SK-N-SH treated with all-trans-retinoic acid at 6 μM for 48 hours (cell line): ENCODE measurements around the gene PITPNC1.
A peak's percentile ranks its signal among the peaks of the same experiment; 100 is the strongest.

ENCODE experiments used
- ATAC-seq: fragments of 200-7000 bp; cut with Tn5 transposase; 3 replicates; pipeline ENCODE4 v1.9.1; 2020; ENCODE audit warnings: mild to moderate bottlenecking, moderate library complexity
- ARNTL ChIP-seq: fragments of 450-650 bp; formaldehyde crosslinking; IDR thresholded peaks from 2 replicates; pipeline ENCODE4 v1.5.0; 2020; ENCODE audit warnings: low read depth, mild to moderate bottlenecking, moderate library complexity, borderline replicate concordance
- BACH2 ChIP-seq: fragments of 250-450 bp; sonication (Bioruptor Pico); IDR thresholded peaks from 2 replicates; pipeline ENCODE4 v1.9.0; 2021; ENCODE audit warnings: mild to moderate bottlenecking, borderline replicate concordance
- CSDC2 ChIP-seq: fragments of 250-450 bp; sonication (Bioruptor Pico); IDR thresholded peaks from 2 replicates; pipeline ENCODE4 v1.5.0; 2020; ENCODE audit warnings: mild to moderate bottlenecking, moderate library complexity
- ESRRG ChIP-seq: fragments of 250-450 bp; sonication (Bioruptor Pico); IDR thresholded peaks from 2 replicates; pipeline ENCODE4 v1.6.1; 2021; ENCODE audit warnings: mild to moderate bottlenecking
- GLIS3 ChIP-seq: fragments of 250-450 bp; sonication (Bioruptor Pico); IDR thresholded peaks from 2 replicates; pipeline ENCODE4 v1.5.0; 2020; ENCODE audit warnings: mild to moderate bottlenecking, moderate library complexity
- ISL1 ChIP-seq: fragments of 250-450 bp; sonication (Bioruptor Pico); IDR thresholded peaks from 2 replicates; pipeline ENCODE4 v2.1.2; 2022; ENCODE audit warnings: mild to moderate bottlenecking, moderate library complexity
- OSR1 ChIP-seq: fragments of 250-450 bp; sonication (Bioruptor Pico); IDR thresholded peaks from 2 replicates; pipeline ENCODE4 v1.8.0; 2022; ENCODE audit warnings: moderate library complexity, mild to moderate bottlenecking, inconsistent platforms
- PPARA ChIP-seq: fragments of 250-450 bp; sonication (Bioruptor Pico); IDR thresholded peaks from 2 replicates; pipeline ENCODE4 v1.5.0; 2020; ENCODE audit warnings: mild to moderate bottlenecking, borderline replicate concordance
- RARB ChIP-seq: fragments of 250-450 bp; sonication (Bioruptor Pico); IDR thresholded peaks from 2 replicates; pipeline ENCODE4 v1.8.0; 2021; ENCODE audit warnings: mild to moderate bottlenecking, moderate library complexity
- SNAI2 ChIP-seq: fragments of 250-450 bp; sonication (Bioruptor Pico); IDR thresholded peaks from 2 replicates; pipeline ENCODE4 v1.5.0; 2020; ENCODE audit warnings: mild to moderate bottlenecking, moderate library complexity
- TCF4 ChIP-seq: fragments of 250-450 bp; sonication (Bioruptor Pico); IDR thresholded peaks from 2 replicates; pipeline ENCODE4 v1.8.0; 2021; ENCODE audit warnings: mild to moderate bottlenecking, moderate library complexity, borderline replicate concordance
- TOX ChIP-seq: fragments of 250-450 bp; sonication (Bioruptor Pico); IDR thresholded peaks from 2 replicates; pipeline ENCODE4 v1.8.0; 2021; ENCODE audit warnings: mild to moderate bottlenecking, moderate library complexity, borderline replicate concordance
- ZC3H10 ChIP-seq: fragments of 250-450 bp; sonication (Bioruptor Pico); IDR thresholded peaks from 2 replicates; pipeline ENCODE4 v1.5.1; 2021; ENCODE audit warnings: mild to moderate bottlenecking, moderate library complexity
- ZFP3 ChIP-seq: fragments of 250-450 bp; sonication (Bioruptor Pico); IDR thresholded peaks from 2 replicates; pipeline ENCODE4 v1.5.0; 2020; ENCODE audit warnings: mild to moderate bottlenecking, moderate library complexity
- ZFP30 ChIP-seq: fragments of 450-650 bp; formaldehyde crosslinking; IDR thresholded peaks from 2 replicates; pipeline ENCODE4 v1.5.0; 2022; ENCODE audit warnings: mild to moderate bottlenecking, moderate library complexity
- ZNF565 ChIP-seq: fragments of 450-650 bp; formaldehyde crosslinking; conservative IDR thresholded peaks from 2 replicates; pipeline ENCODE4 v1.5.0; 2020; ENCODE audit warnings: low read depth, mild to moderate bottlenecking, moderate library complexity
- ZNF70 ChIP-seq: fragments of 450-650 bp; formaldehyde crosslinking; IDR thresholded peaks from 2 replicates; pipeline ENCODE4 v1.5.0; 2020; ENCODE audit warnings: mild to moderate bottlenecking, moderate library complexity
- ZNF8 ChIP-seq: fragments of 450-650 bp; formaldehyde crosslinking; IDR thresholded peaks from 2 replicates; pipeline ENCODE4 v1.5.0; 2020; ENCODE audit warnings: mild to moderate bottlenecking, moderate library complexity
- TF ChIP-seq, protein P1 (sequence below): fragments of 250-450 bp; sonication (Bioruptor Pico); IDR thresholded peaks from 2 replicates; pipeline ENCODE4 v1.5.0; 2020; ENCODE audit warnings: mild to moderate bottlenecking, moderate library complexity
- TF ChIP-seq, protein P2 (sequence below): fragments of 250-450 bp; sonication (Bioruptor Pico); IDR thresholded peaks from 2 replicates; pipeline ENCODE4 v1.5.1; 2020; ENCODE audit warnings: low read depth, mild to moderate bottlenecking, moderate library complexity
- TF ChIP-seq, protein P3 (sequence below): fragments of 250-450 bp; sonication (Bioruptor Pico); IDR thresholded peaks from 2 replicates; pipeline ENCODE4 v1.8.0; 2020; ENCODE audit warnings: mild to moderate bottlenecking, moderate library complexity, borderline replicate concordance
- TF ChIP-seq, protein P4 (sequence below): fragments of 250-450 bp; sonication (Bioruptor Pico); IDR thresholded peaks from 2 replicates; pipeline ENCODE4 v1.8.0; 2021; ENCODE audit warnings: low read depth, mild to moderate bottlenecking, moderate library complexity, borderline replicate concordance
- TF ChIP-seq, protein P5 (sequence below): fragments of 250-450 bp; sonication (Bioruptor Pico); IDR thresholded peaks from 2 replicates; pipeline ENCODE4 v1.5.1; 2021; ENCODE audit warnings: mild to moderate bottlenecking, moderate library complexity

The PITPNC1 gene

DNA sequence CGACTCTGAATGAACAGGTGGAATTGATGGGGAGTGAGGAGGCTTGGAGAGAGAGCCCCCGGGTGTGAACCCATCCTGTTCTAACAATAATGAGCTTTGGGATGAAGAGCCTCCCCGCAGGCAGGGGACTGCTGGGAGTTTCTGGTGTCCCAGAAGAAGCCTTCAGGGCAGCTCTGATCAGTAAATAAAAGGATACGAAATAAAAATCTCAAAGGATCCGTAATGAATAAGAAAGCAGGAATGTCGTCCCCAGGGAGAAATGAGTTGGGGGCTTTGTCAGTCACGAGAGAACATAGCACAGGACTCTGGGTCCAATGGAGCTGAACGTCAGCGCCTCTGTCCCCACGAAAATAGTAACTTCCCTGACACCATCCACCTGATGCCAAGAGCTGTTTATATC, 113.4 kb downstream of the PITPNC1 start (continued):
- TF ChIP-seq, protein P1, sequence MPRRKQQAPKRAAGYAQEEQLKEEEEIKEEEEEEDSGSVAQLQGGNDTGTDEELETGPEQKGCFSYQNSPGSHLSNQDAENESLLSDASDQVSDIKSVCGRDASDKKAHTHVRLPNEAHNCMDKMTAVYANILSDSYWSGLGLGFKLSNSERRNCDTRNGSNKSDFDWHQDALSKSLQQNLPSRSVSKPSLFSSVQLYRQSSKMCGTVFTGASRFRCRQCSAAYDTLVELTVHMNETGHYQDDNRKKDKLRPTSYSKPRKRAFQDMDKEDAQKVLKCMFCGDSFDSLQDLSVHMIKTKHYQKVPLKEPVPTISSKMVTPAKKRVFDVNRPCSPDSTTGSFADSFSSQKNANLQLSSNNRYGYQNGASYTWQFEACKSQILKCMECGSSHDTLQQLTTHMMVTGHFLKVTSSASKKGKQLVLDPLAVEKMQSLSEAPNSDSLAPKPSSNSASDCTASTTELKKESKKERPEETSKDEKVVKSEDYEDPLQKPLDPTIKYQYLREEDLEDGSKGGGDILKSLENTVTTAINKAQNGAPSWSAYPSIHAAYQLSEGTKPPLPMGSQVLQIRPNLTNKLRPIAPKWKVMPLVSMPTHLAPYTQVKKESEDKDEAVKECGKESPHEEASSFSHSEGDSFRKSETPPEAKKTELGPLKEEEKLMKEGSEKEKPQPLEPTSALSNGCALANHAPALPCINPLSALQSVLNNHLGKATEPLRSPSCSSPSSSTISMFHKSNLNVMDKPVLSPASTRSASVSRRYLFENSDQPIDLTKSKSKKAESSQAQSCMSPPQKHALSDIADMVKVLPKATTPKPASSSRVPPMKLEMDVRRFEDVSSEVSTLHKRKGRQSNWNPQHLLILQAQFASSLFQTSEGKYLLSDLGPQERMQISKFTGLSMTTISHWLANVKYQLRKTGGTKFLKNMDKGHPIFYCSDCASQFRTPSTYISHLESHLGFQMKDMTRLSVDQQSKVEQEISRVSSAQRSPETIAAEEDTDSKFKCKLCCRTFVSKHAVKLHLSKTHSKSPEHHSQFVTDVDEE = no peak
- no peak for TF ChIP-seq ESRRG (CRISPR knock-in tag)
- TF ChIP-seq, protein P2, sequence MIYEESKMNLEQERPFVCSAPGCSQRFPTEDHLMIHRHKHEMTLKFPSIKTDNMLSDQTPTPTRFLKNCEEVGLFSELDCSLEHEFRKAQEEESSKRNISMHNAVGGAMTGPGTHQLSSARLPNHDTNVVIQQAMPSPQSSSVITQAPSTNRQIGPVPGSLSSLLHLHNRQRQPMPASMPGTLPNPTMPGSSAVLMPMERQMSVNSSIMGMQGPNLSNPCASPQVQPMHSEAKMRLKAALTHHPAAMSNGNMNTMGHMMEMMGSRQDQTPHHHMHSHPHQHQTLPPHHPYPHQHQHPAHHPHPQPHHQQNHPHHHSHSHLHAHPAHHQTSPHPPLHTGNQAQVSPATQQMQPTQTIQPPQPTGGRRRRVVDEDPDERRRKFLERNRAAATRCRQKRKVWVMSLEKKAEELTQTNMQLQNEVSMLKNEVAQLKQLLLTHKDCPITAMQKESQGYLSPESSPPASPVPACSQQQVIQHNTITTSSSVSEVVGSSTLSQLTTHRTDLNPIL (CRISPR knock-in tag) = no peak

DNA sequence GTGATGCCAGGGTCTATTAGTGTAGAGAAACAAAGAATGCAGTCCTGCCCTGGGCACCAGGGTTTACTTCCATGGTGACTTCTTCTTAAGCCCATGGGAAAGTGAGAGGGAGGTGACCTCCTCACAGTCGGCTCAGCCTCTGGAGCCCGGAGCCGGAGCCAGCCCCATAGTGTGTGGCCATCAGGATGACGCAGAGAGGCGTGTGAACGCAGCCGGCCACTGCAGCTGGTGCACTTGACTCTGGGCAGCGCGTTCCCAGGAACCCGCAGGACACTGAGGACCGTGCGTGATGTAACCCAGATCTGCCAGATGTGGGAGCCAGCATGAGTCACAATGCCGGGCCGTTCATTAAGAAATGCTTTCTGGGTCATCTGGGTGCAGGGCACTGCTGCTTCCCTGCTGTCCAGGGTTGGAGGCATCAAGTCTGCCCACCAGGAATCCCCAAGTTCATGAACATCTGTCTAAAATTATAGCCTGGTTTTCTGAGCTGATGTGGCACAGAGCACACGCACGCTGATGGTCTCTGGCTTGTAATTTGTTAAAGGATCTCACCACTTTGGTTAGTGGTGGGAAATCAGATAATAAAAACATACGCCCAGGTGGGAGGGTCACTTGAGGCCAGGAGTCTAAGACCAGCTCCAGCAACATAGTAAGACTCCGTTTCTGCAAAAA, 114.1 kb downstream of the PITPNC1 start:
- ATAC-seq = peak; percentile 98
- TF ChIP-seq ZFP3 (CRISPR knock-in tag) = peak; percentile 93; the same call in 1 of the 2 replicates
- TF ChIP-seq, protein P1 = peak; percentile 98
- peak; percentile 67; the same call in 1 of the 2 replicates for TF ChIP-seq RARB (CRISPR knock-in tag)
- peak; percentile 99 for TF ChIP-seq SNAI2 (CRISPR knock-in tag)
- TF ChIP-seq ZFP30 = 0 out of 2 replicates have a peak, but pooled peaks have one; percentile 25
- peak; percentile 100 for TF ChIP-seq TCF4 (CRISPR knock-in tag)
- 0 out of 2 replicates have a peak, but pooled peaks have one; percentile 5 for TF ChIP-seq CSDC2 (CRISPR knock-in tag)
- no peak; the same call in 1 of the 2 replicates for TF ChIP-seq ZNF70 (CRISPR knock-in tag)
- TF ChIP-seq, protein P3, sequence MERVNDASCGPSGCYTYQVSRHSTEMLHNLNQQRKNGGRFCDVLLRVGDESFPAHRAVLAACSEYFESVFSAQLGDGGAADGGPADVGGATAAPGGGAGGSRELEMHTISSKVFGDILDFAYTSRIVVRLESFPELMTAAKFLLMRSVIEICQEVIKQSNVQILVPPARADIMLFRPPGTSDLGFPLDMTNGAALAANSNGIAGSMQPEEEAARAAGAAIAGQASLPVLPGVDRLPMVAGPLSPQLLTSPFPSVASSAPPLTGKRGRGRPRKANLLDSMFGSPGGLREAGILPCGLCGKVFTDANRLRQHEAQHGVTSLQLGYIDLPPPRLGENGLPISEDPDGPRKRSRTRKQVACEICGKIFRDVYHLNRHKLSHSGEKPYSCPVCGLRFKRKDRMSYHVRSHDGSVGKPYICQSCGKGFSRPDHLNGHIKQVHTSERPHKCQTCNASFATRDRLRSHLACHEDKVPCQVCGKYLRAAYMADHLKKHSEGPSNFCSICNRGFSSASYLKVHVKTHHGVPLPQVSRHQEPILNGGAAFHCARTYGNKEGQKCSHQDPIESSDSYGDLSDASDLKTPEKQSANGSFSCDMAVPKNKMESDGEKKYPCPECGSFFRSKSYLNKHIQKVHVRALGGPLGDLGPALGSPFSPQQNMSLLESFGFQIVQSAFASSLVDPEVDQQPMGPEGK (CRISPR knock-in tag) = peak; percentile 22; the same call in 1 of the 2 replicates
- TF ChIP-seq BACH2 (CRISPR knock-in tag) = no peak
- 0 out of 2 replicates have a peak, but pooled peaks have one; percentile 44 for TF ChIP-seq ZNF8 (CRISPR knock-in tag)
- peak; percentile 65 for TF ChIP-seq GLIS3 (CRISPR knock-in tag)
- TF ChIP-seq, protein P4, sequence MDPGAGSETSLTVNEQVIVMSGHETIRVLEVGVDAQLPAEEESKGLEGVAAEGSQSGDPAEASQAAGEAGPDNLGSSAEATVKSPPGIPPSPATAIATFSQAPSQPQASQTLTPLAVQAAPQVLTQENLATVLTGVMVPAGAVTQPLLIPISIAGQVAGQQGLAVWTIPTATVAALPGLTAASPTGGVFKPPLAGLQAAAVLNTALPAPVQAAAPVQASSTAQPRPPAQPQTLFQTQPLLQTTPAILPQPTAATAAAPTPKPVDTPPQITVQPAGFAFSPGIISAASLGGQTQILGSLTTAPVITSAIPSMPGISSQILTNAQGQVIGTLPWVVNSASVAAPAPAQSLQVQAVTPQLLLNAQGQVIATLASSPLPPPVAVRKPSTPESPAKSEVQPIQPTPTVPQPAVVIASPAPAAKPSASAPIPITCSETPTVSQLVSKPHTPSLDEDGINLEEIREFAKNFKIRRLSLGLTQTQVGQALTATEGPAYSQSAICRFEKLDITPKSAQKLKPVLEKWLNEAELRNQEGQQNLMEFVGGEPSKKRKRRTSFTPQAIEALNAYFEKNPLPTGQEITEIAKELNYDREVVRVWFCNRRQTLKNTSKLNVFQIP (CRISPR knock-in tag) = 0 out of 2 replicates have a peak, but pooled peaks have one; percentile 70
- peak; percentile 70 for TF ChIP-seq ISL1 (CRISPR knock-in tag)
- no peak for TF ChIP-seq OSR1 (CRISPR knock-in tag)
- TF ChIP-seq ZC3H10 (CRISPR knock-in tag) = peak; percentile 80; the same call in 1 of the 2 replicates
- TF ChIP-seq, protein P5, sequence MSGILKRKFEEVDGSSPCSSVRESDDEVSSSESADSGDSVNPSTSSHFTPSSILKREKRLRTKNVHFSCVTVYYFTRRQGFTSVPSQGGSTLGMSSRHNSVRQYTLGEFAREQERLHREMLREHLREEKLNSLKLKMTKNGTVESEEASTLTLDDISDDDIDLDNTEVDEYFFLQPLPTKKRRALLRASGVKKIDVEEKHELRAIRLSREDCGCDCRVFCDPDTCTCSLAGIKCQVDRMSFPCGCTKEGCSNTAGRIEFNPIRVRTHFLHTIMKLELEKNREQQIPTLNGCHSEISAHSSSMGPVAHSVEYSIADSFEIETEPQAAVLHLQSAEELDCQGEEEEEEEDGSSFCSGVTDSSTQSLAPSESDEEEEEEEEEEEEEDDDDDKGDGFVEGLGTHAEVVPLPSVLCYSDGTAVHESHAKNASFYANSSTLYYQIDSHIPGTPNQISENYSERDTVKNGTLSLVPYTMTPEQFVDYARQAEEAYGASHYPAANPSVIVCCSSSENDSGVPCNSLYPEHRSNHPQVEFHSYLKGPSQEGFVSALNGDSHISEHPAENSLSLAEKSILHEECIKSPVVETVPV = peak; percentile 82; the same call in 1 of the 2 replicates
- TF ChIP-seq, protein P2 (CRISPR knock-in tag) = peak; percentile 94
- TF ChIP-seq ARNTL = no peak
- TF ChIP-seq ESRRG (CRISPR knock-in tag) = peak; percentile 89
- peak; percentile 77; the same call in 1 of the 2 replicates for TF ChIP-seq TOX
- TF ChIP-seq PPARA (CRISPR knock-in tag) = no peak
- TF ChIP-seq ZNF565 = peak; percentile 69; the same call in 1 of the 2 replicates
